ENCODE results near the gene GNG12. TPM values are rescaled to one million over a fixed set of nuclear protein-coding genes. Genes with fewer than 3 reads are reported as not detected.

Gene GNG12
- total RNA-seq, 1 experiment from 2014 or later, result 23.7 TPM

- POLR2A ChIA-PET, result no interaction called here
- H3K27me3 Mint-ChIP-seq (ENCODE audit: low read depth), result no peaks in the 10 kb centered on the region
- CTCF ChIA-PET, result interaction anchor here (1.0 kb wide), 1 partner anchor 95 kb away, joined by 3 read pairs; no protein-coding TSS in a partner anchor
- no peak overlapping the region for H3K27ac Mint-ChIP-seq
- H3K4me1 Mint-ChIP-seq, result no peaks in the 10 kb centered on the region
- no peaks in the 10 kb centered on the region for H3K9me3 Mint-ChIP-seq
- no peak for TF ChIP-seq SMAD3 (CRISPR knock-in tag; IDR thresholded peaks at IDR 0.05; ENCODE audit: borderline replicate concordance)
- no peaks in the 10 kb centered on the region for H3K36me3 Mint-ChIP-seq
- no peak overlapping the region for H3K4me3 Mint-ChIP-seq
- DNase-seq (ENCODE audit: low spot score), result no peak
- ATAC-seq, result no peak
Observed at GRCh38 chr1:67855444-67855843, 22.2 kb upstream of the GNG12 start.

DNA sequence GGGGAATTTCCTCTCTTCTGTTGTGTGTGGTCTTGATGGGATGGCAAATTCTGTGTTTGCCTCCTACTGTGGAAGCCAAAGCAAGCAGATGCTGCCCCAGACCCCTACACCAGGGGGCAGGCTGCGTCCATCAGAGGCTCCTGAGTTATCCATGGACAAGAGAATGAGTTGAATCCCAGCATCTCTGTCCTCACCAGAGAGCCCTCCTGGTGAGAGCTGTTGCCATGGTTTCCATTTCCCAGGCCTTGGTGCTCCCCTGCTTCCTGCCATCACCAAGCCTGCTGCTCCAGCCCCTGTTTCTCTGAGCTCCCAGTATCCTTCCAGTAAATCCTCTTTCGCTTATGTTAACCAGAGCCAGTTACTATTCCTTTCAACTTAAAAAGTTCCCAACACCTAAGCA lies 20.4 kb upstream of the GNG12 start:
- Mint-ChIP-seq H3K27me3 (ENCODE audit: low read depth) (no peaks in the 10 kb centered on the region), H3K4me1 (peaks cover 8% of the 10 kb centered on the region), H3K9me3 (no peaks in the 10 kb centered on the region), H3K27ac (no peak overlapping the region), H3K36me3 (no peaks in the 10 kb centered on the region), H3K4me3 (no peak overlapping the region)
- ChIA-PET CTCF (interaction anchor here (0.6 to 2.1 kb wide), 44 partner anchors 9 to 639 kb away, joined by 3 to 37 read pairs (median 4); partner anchors contain the start of gene DIRAS3), POLR2A (no interaction called here)
- no peak for TF ChIP-seq SP1 (CRISPR knock-in tag; conservative IDR thresholded peaks at IDR 0.05)
- no peak for TF ChIP-seq ATF1 (CRISPR knock-in tag; IDR thresholded peaks at IDR 0.05)
- TF ChIP-seq CTCF (IDR thresholded peaks at IDR 0.05), result peak; percentile 85
- TF ChIP-seq TEAD4 (CRISPR knock-in tag; IDR thresholded peaks at IDR 0.05), result no peak
- peak; percentile 98 for ATAC-seq
- peak; percentile 95 for DNase-seq (ENCODE audit: low spot score)

GRCh38 chr1:67851800-67852199 lies 18.5 kb upstream of the GNG12 start:
- H3K4me1 Mint-ChIP-seq, result peaks cover 8% of the 10 kb centered on the region
- H3K27ac Mint-ChIP-seq, result no peak overlapping the region
- ChIA-PET POLR2A (no interaction called here), CTCF (interaction anchor here (2.4 to 2.7 kb wide), 2 partner anchors 85 to 158 kb away, joined by 8 to 40 read pairs; no protein-coding TSS in a partner anchor)
- H3K36me3 Mint-ChIP-seq, result no peaks in the 10 kb centered on the region
- DNase-seq (ENCODE audit: low spot score) (no peak), ATAC-seq (no peak)
- H3K27me3 Mint-ChIP-seq (ENCODE audit: low read depth), result no peaks in the 10 kb centered on the region; the same call in 1 of the 2 replicates
- TF ChIP-seq ELF4 (CRISPR knock-in tag; IDR thresholded peaks at IDR 0.05; ENCODE audit: low read depth) (no peak), ERG (CRISPR knock-in tag; IDR thresholded peaks at IDR 0.05) (no peak), HMGXB4 (CRISPR knock-in tag; IDR thresholded peaks at IDR 0.05) (no peak), GABPB1 (CRISPR knock-in tag; IDR thresholded peaks at IDR 0.05) (no peak), CBFB (CRISPR knock-in tag; IDR thresholded peaks at IDR 0.05; ENCODE audit: low read depth) (no peak)
- TF ChIP-seq, protein P1, sequence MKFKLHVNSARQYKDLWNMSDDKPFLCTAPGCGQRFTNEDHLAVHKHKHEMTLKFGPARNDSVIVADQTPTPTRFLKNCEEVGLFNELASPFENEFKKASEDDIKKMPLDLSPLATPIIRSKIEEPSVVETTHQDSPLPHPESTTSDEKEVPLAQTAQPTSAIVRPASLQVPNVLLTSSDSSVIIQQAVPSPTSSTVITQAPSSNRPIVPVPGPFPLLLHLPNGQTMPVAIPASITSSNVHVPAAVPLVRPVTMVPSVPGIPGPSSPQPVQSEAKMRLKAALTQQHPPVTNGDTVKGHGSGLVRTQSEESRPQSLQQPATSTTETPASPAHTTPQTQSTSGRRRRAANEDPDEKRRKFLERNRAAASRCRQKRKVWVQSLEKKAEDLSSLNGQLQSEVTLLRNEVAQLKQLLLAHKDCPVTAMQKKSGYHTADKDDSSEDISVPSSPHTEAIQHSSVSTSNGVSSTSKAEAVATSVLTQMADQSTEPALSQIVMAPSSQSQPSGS (CRISPR knock-in tag; IDR thresholded peaks at IDR 0.05; ENCODE audit: borderline replicate concordance, low read depth), result no peak
- H3K4me3 Mint-ChIP-seq, result no peak overlapping the region
- no peaks in the 10 kb centered on the region for H3K9me3 Mint-ChIP-seq

DNA sequence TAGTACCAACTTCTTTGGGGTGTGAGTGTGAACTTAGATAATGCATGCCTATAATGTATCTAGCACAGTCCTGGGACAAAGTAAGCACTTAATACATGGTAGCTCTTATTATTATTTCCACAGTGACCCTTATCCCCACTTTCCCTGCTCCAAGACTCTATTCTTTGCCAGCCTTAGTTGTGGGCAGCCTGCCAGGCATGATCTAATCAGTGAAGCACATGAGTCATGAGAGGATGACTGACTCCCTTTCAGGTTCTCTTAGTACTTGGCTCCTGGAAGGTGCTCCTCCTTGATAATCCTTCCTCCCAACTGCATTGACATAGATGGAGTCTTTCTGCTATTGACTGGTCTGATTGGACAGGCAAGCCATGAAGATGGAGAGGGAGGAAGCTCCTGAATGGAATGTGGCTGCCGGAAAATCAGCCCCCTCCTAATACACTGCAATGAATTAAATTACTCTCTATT lies 17.4 kb upstream of the GNG12 start:
- no peaks in the 10 kb centered on the region for H3K36me3 Mint-ChIP-seq
- H3K27ac Mint-ChIP-seq, result no peak overlapping the region
- DNase-seq (ENCODE audit: low spot score), result no peak
- no peak overlapping the region for H3K4me3 Mint-ChIP-seq
- peaks cover 8% of the 10 kb centered on the region for H3K4me1 Mint-ChIP-seq
- ChIA-PET POLR2A (no interaction called here), CTCF (interaction anchor here (0.7 to 2.7 kb wide), 13 partner anchors 10 to 216 kb away, joined by 3 to 40 read pairs (median 4); no protein-coding TSS in a partner anchor)
- no peaks in the 10 kb centered on the region; the same call in 1 of the 2 replicates for H3K27me3 Mint-ChIP-seq (ENCODE audit: low read depth)
- no peak for ATAC-seq
- TF ChIP-seq, protein P2, sequence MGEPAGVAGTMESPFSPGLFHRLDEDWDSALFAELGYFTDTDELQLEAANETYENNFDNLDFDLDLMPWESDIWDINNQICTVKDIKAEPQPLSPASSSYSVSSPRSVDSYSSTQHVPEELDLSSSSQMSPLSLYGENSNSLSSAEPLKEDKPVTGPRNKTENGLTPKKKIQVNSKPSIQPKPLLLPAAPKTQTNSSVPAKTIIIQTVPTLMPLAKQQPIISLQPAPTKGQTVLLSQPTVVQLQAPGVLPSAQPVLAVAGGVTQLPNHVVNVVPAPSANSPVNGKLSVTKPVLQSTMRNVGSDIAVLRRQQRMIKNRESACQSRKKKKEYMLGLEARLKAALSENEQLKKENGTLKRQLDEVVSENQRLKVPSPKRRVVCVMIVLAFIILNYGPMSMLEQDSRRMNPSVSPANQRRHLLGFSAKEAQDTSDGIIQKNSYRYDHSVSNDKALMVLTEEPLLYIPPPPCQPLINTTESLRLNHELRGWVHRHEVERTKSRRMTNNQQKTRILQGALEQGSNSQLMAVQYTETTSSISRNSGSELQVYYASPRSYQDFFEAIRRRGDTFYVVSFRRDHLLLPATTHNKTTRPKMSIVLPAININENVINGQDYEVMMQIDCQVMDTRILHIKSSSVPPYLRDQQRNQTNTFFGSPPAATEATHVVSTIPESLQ (CRISPR knock-in tag; IDR thresholded peaks at IDR 0.05), result no peak
- TF ChIP-seq ZNF263 (CRISPR knock-in tag; IDR thresholded peaks at IDR 0.05; ENCODE audit: low read depth) (no peak), TCF7 (CRISPR knock-in tag; IDR thresholded peaks at IDR 0.05; ENCODE audit: low read depth) (no peak), CREB1 (CRISPR knock-in tag; IDR thresholded peaks at IDR 0.05) (no peak)
- H3K9me3 Mint-ChIP-seq, result no peaks in the 10 kb centered on the region
